T47D (cell line): ENCODE results near the gene BTBD16.

ENCODE experiments used
- DNase-seq, 2 experiments: peaks; one replicate each; pipeline versions ENCODE4 v3.0.0 to v3.0.0-alpha.2; 2011 to 2012; ENCODE audit warnings: low read depth in 1 of 2, low spot score in 1 of 2
- JUND ChIP-seq: IDR thresholded peaks from 2 replicates; pipeline ENCODE4 v1.6.1; 2012; ENCODE audit warnings: low read depth
- in situ Hi-C: cut with HindIII; loops from 2 replicates; pipeline ENCODE4 v1.10.0; 2016; ENCODE audit warnings: low sequenced_read_pairs, low pct_unique_long_range_greater_than_20kb

Gene BTBD16

DNA sequence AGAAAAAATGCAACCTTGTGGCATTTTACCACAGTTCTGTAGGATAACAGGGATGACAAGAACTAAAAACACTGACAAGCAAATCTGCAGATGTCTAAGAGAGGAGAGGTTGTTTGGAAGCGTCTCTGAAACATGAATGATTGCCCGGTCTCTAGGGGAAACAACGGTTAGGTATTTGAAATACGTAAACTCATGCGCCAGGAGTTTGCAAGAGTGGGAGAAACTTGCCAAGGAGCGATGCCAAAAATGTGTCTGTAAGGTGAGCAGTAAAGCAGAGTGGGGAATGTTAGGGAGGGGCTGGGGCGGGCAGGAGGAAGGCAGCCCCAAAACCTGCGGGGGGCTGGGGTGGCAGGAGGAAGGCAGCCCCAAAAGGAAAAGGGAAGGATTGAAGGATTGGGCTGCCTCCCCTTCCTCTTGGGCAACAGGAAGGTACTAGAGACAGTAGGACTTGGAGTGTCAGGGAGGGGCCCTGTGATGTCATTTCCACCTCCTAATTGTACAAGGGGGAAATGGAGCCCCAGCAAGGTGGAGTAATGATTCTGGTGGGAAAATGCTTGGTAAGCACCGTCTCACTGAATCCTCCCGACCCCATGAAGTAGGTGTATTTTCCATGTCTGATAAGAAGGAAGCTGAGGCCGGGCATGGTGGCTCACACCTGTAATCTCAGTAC lies 70.2 kb downstream of the BTBD16 start:
- in situ Hi-C loops, result no loop called here
- no peak for DNase-seq
- no peak for TF ChIP-seq JUND

DNA sequence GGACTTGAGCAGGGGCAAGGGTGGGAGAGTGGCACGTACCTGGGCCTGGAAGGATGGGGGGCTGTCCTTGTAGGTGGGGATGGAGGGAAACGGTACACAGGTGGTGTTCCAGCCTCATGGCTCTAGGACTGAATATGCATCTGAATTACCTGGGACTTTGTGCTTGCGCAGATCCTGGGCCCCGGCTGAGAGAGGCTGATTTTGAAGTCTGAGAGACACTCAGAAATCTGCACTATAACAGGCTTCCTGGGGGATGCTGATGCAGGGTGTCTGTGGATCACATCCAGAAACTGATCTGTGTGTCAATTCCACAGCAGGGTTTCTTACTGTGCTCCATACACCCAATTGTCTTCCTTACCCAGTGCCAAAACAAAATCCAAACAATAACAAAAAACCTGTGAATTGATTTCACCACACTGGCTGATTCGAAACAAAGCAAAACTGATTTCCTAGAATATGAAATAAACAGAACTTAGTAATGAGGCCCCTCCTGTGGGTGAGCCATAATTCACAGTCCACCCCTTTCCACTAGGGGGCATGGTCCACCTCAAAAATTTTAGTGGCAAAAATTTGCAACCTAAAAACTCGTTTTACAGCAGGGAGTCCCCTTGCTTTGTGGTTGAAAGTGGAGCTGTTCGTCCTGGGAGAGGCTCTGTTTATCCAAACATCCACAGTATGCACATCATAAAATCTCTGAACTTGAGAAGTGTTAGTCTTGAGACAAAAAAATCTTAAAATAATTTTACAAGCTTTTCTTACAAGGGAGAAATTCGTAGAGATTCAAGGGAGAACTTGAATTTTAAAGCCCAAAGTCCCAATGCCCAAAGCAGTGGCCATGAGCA lies 71.4 kb downstream of the BTBD16 start:
- peak; percentile 7 to 51 for DNase-seq
- TF ChIP-seq JUND, result no peak
- in situ Hi-C loops, result no loop called here

DNA sequence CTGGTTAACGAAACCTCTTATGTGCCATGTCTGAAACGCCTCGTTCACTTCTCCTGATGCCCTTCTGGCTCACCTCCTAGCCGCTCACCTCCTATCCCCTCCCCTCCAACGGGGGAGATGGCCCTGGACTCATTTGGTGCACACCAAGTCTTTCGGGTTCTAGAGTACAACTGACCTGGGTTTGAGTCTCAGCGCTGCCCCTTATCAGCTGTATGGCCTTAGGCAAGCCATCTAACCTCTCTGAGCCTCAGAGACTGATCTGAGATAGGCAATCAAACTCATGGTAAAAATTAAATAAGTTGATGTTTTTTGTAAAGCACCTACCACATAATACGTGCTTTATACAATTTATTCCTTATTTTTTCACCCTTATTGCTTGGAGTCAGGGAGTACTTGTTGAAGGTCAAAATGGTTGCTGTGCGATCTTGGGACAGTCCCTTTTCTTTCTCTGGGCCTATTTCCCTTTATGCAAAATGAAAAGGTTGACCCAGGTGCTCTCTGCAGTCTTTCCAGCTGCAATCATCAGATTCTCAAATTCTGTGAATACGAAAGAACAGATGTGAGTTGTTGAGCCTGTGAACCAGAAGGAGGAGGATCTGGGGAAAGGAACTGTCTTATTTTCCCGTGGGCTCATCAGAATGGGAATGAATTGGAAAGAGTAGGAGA lies 72.2 kb downstream of the BTBD16 start:
- in situ Hi-C loops, result no loop called here

DNA sequence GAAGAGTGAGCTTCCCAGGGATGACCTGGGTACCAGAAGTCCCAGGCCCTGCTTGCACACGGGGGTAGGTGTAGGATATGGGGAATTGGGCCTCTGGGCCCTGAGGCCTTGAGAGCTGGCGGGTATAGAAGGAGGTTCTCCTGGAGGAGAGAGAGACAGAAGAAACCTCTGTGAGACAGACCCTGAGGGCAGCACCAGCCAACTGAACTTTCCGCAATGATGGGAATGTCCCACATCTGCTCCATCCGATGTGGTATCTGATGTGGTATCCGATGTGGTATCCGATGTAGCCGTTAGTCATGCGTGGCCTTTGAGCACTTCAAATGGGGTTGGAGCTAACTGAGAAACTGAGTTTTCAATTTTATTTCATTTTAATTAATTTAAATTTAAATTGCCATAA lies 72.8 kb downstream of the BTBD16 start:
- in situ Hi-C loops, result no loop called here
- TF ChIP-seq JUND, result no peak
- no peak for DNase-seq

More for the DNA sequence above, 72.2 kb downstream of the BTBD16 start:
- no peak for DNase-seq
- no peak for TF ChIP-seq JUND

DNA sequence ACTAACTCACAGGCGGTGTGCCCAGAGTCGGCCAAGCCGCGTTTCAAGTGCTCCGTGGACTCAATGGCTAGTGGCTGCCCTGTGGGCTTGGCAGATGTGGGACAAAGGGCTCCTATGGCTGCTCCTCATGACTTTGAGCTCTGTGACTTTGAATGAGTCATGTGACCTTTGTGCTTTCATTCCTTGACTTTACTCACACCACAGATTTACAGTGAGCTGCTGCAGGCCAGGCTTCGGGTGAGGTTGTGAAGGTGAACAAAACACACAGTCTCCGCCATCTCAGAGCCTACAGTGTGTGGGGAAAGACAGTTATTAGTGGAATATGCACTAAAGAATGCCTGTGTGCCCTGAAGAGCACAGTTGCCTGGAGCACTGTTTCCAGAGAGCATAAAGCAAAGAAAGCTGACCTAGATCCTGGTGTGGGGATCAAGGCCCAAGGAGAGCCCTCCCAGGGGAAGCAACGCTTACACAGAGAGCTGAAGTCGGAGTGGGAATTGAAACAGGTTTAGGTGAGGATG lies 73.7 kb downstream of the BTBD16 start:
- no peak for TF ChIP-seq JUND
- in situ Hi-C loops, result no loop called here
- DNase-seq, result no peak

DNA sequence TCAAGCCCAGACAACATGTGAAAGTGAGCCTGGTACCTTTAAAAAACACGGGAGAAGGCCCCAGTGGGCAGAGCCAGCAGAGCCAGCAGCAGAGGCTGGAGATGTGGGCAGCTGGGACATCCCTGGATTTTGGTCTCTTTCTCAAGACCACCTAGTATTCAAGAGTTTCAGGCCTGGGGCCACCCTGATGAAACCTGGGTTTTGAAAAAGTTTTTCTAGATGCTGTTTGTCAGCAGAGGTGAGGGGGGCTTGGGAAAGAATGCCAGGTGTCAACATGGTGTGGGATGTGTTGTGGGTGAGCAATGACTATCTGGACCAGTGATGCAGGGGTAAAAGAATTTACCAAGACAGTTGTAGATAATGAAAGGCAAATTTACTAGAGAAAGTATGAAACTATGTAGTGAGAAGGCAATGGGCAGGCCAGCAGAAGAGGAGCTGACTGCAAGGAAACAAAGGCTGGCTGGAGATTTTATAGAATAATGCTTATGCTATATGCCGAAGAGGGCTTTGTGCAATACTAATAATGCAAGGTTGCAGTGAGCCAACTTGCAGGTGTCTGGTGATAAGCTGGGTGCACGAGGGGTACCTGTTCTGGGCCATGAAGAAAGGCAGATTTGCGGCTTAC lies 75.3 kb downstream of the BTBD16 start:
- in situ Hi-C loops, result no loop called here
- DNase-seq, result no peak
- TF ChIP-seq JUND, result no peak

DNA sequence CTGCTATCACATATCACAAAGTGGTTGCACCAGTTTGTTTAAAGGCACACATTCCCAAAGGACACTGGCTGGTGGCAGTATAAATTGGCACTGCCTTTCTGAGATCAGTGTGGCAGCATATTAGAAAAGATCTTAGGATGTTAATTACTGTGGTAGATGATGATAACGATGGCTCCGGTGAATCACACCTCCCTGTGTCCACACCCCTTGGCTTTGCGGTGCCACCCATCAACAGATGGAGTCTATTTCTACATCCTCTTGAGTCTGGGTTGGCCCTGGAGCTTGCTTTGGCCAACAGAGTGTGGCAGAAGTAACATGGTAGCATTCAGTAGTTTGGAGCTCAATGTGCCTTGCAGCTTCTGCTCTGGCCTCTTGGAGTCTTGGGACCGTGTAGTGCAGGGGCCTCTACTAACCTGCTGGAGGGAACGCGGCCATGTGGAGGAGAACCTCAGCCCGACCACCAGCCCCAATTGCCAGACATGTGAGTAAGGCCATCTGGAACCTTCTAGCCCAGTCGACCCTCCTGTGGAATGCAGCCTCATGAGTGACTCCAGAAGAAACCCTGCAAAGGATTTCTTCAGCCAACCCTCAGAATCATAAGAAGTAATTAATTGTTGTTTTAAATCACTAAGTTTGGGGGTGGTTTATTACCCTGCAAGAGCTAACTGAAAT lies 76.2 kb downstream of the BTBD16 start:
- in situ Hi-C loops, result no loop called here
- no peak for TF ChIP-seq JUND
- no peak for DNase-seq

DNA sequence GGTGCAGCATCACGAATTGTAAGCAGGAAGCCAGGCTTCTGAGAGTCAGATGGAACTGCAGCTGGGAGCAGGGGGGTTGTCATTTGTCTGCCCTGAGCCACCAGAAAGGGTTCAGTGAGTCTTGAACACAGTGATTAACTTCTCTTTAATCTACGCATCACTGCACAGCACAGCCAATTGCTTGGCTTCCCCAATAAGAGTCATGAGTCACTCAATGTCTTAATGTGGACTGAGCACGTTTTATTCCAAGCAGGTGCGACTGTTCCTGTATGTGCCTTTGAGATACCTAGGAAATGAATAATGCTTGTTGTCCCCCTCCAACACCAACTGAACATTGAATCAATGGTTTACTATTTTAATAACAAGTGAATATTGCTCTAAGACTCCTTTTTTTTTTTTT lies 77.4 kb downstream of the BTBD16 start:
- DNase-seq, result no peak
- in situ Hi-C loops, result no loop called here
- no peak for TF ChIP-seq JUND

DNA sequence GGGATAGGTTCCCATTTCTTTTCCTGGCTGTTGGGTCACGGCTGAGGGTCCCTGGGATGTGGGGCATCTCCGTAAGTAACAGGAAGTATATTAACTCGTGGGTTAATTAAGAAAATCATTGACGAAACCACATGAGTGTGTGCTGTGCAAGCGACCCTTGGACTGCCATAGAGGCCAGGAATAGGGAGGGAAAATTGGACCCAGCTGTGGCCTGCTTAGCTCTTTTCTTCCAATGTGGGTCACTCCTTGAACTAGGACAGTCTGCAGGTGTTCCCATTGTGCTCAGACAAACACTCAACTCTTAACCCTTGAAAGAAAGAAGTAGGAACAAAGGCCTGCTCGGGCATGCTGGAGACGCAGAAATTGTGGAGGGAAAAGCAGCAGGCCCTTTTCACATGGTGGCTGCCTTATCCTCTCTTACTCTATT lies 77.9 kb downstream of the BTBD16 start:
- in situ Hi-C loops, result no loop called here
- no peak for TF ChIP-seq JUND
- no peak for DNase-seq

DNA sequence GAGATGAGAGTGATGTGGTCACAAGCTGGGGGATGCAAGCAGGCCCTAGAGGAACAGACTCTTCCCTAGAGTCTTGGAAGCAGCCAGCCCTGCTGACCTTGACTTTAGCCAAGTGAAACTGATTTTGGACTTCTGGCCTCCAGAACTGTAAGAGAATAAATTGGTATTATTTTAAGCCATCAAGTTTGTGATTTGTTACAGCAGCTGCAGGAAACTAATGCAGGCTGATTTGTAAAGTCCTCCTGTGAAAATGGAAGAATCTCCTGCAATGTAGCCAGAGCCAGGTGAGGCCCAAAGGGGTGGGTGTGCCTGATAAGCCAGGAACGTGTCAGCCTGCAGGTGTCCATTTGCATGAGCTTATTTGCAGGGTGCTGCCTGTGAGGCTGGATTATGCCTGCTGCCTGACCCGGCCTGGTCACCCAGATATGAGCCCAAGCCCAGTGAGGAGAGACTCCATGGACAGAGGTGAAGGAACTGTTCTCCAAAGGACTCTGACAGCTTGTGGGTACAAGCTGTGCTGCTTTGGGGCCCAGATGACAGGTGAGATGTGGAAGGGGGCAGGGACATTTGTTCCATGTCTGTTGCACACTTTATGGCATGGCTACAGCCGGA lies 78.8 kb downstream of the BTBD16 start:
- in situ Hi-C loops, result no loop called here
- no peak for DNase-seq
- TF ChIP-seq JUND, result no peak

DNA sequence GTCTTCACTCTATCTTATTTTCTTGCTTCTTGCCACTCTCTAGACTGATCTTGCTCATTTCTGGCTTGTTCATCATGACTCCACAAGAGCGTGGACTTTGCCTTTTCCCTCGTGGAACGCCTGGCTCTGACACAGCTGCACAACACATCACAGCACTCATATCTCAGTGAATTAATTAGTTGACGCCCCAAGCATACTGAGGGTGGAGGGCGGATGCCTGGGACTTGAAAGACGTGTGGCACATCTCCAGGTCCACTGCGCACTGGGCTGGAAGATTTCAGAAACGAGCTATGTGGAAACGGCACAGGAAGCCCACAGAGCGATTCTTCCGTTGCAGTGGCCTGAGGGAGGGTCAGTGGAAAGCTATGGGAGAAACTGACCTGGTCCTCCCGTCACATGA lies 79.8 kb downstream of the BTBD16 start:
- no peak for TF ChIP-seq JUND
- no peak for DNase-seq
- in situ Hi-C loops, result no loop called here
